ENCODE data around the gene COQ8A.
"Not testable (repeated sequence)": the region's sequence is repeated elsewhere in the genome, so short reads cannot be mapped to it uniquely, and the experiment has no call there.

Gene COQ8A

GRCh38 chr1:226951286-226952117 is 11.4 kb downstream of the COQ8A start:
- no peak for DNase-seq (ENCODE audit: low read depth in 3 of 3)

- no peak for DNase-seq (ENCODE audit: low read depth in 3 of 3)
These were observed 12.0 kb downstream of the COQ8A start for GRCh38 chr1:226952118-226952441.

GRCh38 chr1:226953175-226953800 is 13.2 kb downstream of the COQ8A start:
- DNase-seq (ENCODE audit: low read depth in 3 of 3), result no peak

- no peak for DNase-seq (ENCODE audit: low read depth in 3 of 3)
These were observed 14.2 kb downstream of the COQ8A start for GRCh38 chr1:226954337-226954736.

- DNase-seq (ENCODE audit: low read depth in 3 of 3), result no peak
These were observed 14.7 kb downstream of the COQ8A start for GRCh38 chr1:226954777-226955176.

GRCh38 chr1:226955857-226956256 is 15.8 kb downstream of the COQ8A start:
- not testable (repeated sequence) for DNase-seq (ENCODE audit: low read depth in 3 of 3)

GRCh38 chr1:226956942-226957713 is 17.0 kb downstream of the COQ8A start:
- DNase-seq (ENCODE audit: low read depth in 3 of 3), result no peak

- no peak for DNase-seq (ENCODE audit: low read depth in 3 of 3)
These were observed 17.6 kb downstream of the COQ8A start for GRCh38 chr1:226957714-226958113.

GRCh38 chr1:226958300-226958699 is 18.2 kb downstream of the COQ8A start:
- DNase-seq (ENCODE audit: low read depth in 3 of 3), result no peak

- no peak for DNase-seq (ENCODE audit: low read depth in 3 of 3)
These were observed 20.2 kb downstream of the COQ8A start for GRCh38 chr1:226960256-226960655.

- peak in 1 of 3 experiments; percentile 28 for DNase-seq (ENCODE audit: low read depth in 3 of 3)
These were observed 21.1 kb downstream of the COQ8A start for GRCh38 chr1:226960944-226961765.

GRCh38 chr1:226962421-226963391 is 22.6 kb downstream of the COQ8A start:
- no peak for DNase-seq (ENCODE audit: low read depth in 3 of 3)

- no peak for DNase-seq (ENCODE audit: low read depth in 3 of 3)
These were observed 24.0 kb downstream of the COQ8A start for GRCh38 chr1:226964068-226964425.

- no peak for DNase-seq (ENCODE audit: low read depth in 3 of 3)
These were observed 24.8 kb downstream of the COQ8A start for GRCh38 chr1:226964611-226965486.

GRCh38 chr1:226965581-226966440 is 25.7 kb downstream of the COQ8A start:
- no peak for DNase-seq (ENCODE audit: low read depth in 3 of 3)

GRCh38 chr1:226966683-226967082 is 26.6 kb downstream of the COQ8A start:
- no peak for DNase-seq (ENCODE audit: low read depth in 3 of 3)

GRCh38 chr1:226967665-226968064 is 27.6 kb downstream of the COQ8A start:
- no peak for DNase-seq (ENCODE audit: low read depth in 3 of 3)

- DNase-seq (ENCODE audit: low read depth in 3 of 3), result no peak
These were observed 31.7 kb downstream of the COQ8A start for GRCh38 chr1:226971765-226972164.

GRCh38 chr1:226972931-226973330 is 32.8 kb downstream of the COQ8A start:
- no peak for DNase-seq (ENCODE audit: low read depth in 3 of 3)
